Endothelial cell of umbilical vein (primary cell): ENCODE results near the gene RNPEP. TPM values are rescaled to one million over a fixed set of nuclear protein-coding genes. Genes with fewer than 3 reads are reported as not detected.

Experiments
- BruUV-seq: library from RNA; stranded (reverse); fragments of 400-500 nt; replicated peaks from 2 replicates; lab custom pipeline; 2021; lab: Mats Ljungman, UMichigan
- CTCF ChIA-PET: fragments of 300-600, 350-600 bp; sonication (Branson Sonifier 250); formaldehyde crosslinking; loops from one replicate; lab custom pipeline; 2021; ENCODE audit warnings: antibody characterized with exemption, inconsistent platforms; lab: Charles Lee
- POLR2A ChIA-PET: fragments of 300-600, 350-600 bp; sonication (Branson Sonifier 250); formaldehyde crosslinking; loops from one replicate; lab custom pipeline; 2021; ENCODE audit warnings: antibody characterized with exemption, inconsistent platforms; lab: Charles Lee
- DNase-seq: peaks from one replicate; pipeline ENCODE4 v3.0.0-alpha.2; 2011; ENCODE audit warnings: low read depth, low spot score
- FAIRE-seq: peaks from 2 replicates; lab custom pipeline; 2011; peaks lifted over from hg19 to GRCh38; lab: Jason Lieb, UNC
- H2AFZ ChIP-seq: 2 replicates; pipeline ENCODE4 v1.6.0; 2012; ENCODE audit warnings: low read depth, low read length, control low read depth, inconsistent platforms
- H3K27ac ChIP-seq: 2 replicates; pipeline ENCODE4 v1.5.1; 2011; ENCODE audit warnings: low read depth, mild to moderate bottlenecking, control low read depth, low read length, moderate library complexity; ENCODE audit not compliant: insufficient read depth
- H3K27me3 ChIP-seq, 2 experiments: 2 replicates each; pipeline versions ENCODE4 v1.6.0 to v1.6.1; 2011; ENCODE audit warnings: low read length in 2 of 2, mixed read lengths in 1 of 2; ENCODE audit not compliant: control insufficient read depth in 2 of 2, insufficient read depth in 2 of 2
- H3K36me3 ChIP-seq, 2 experiments: 2 replicates in 1 of 2; 3 replicates in 1 of 2; pipeline ENCODE4 v1.5.1; 2011; ENCODE audit warnings: low read length in 2 of 2, mild to moderate bottlenecking in 1 of 2, moderate library complexity in 1 of 2; ENCODE audit not compliant: control insufficient read depth in 2 of 2, insufficient read depth in 2 of 2; ENCODE audit errors: extremely low read depth in 1 of 2
- H3K4me1 ChIP-seq: 3 replicates; pipeline ENCODE4 v1.5.1; 2011; ENCODE audit warnings: mild to moderate bottlenecking, low read length; ENCODE audit not compliant: control insufficient read depth, insufficient read depth; ENCODE audit errors: extremely low read depth
- H3K4me2 ChIP-seq: 2 replicates; pipeline ENCODE4 v1.6.1; 2011; ENCODE audit warnings: low read length, control low read depth, mixed read lengths; ENCODE audit not compliant: insufficient read depth
- H3K4me3 ChIP-seq, 3 experiments: fragments of 200-600 bp in 1 of 3; sonication (generic), shearing (Covaris generic) in 1 of 3; replicated peaks in 1 of 3; 2 replicates each; pipeline ENCODE4 v1.5.1; 2011 to 2016; ENCODE audit warnings: control low read depth in 3 of 3, low read length in 3 of 3, mild to moderate bottlenecking in 2 of 3, inconsistent platforms in 1 of 3, low read depth in 1 of 3, moderate library complexity in 1 of 3; ENCODE audit not compliant: insufficient read depth in 1 of 3
- H3K79me2 ChIP-seq: 2 replicates; pipeline ENCODE4 v1.6.0; 2012; ENCODE audit warnings: low read length, inconsistent platforms; ENCODE audit not compliant: control insufficient read depth, insufficient read depth
- H3K9ac ChIP-seq: replicated peaks from 2 replicates; pipeline ENCODE3; 2011; ENCODE audit warnings: low read length, control low read depth; ENCODE audit not compliant: insufficient read depth; ENCODE audit errors: extremely low read depth
- H3K9me1 ChIP-seq: replicated peaks from 3 replicates; pipeline ENCODE4 v1.6.0; 2011; ENCODE audit warnings: mild to moderate bottlenecking, low read length; ENCODE audit not compliant: control insufficient read depth, insufficient read depth; ENCODE audit errors: extremely low read depth
- H3K9me3 ChIP-seq: replicated peaks from 2 replicates; pipeline ENCODE4 v1.5.1; 2012; ENCODE audit warnings: low read length, inconsistent platforms; ENCODE audit not compliant: control insufficient read depth, insufficient read depth
- H4K20me1 ChIP-seq: replicated peaks from 2 replicates; pipeline ENCODE3; 2011; ENCODE audit warnings: mild to moderate bottlenecking, low read length; ENCODE audit not compliant: control insufficient read depth, insufficient read depth; ENCODE audit errors: extremely low read depth
- EZH2 ChIP-seq: IDR thresholded peaks from 2 replicates; pipeline ENCODE4 v1.6.1; 2012; ENCODE audit warnings: borderline replicate concordance, low read depth, mild to moderate bottlenecking, moderate library complexity, low read length, inconsistent platforms; ENCODE audit not compliant: severe bottlenecking
- FOS ChIP-seq: IDR thresholded peaks from 2 replicates; pipeline ENCODE4 v1.6.1; 2011; ENCODE audit warnings: mild to moderate bottlenecking, low read length, moderate library complexity, borderline replicate concordance; ENCODE audit not compliant: insufficient read depth
- GATA2 ChIP-seq: IDR thresholded peaks from 2 replicates; pipeline ENCODE4 v1.7.0; 2011; ENCODE audit warnings: low read depth, mild to moderate bottlenecking, moderate library complexity, mixed read lengths, low read length; ENCODE audit not compliant: insufficient read length, insufficient read depth
- JUN ChIP-seq: IDR thresholded peaks from 2 replicates; pipeline ENCODE4 v1.6.1; 2011; ENCODE audit warnings: borderline replicate concordance, low read depth; ENCODE audit not compliant: insufficient read length, insufficient read depth
- MYC ChIP-seq: IDR thresholded peaks from one replicate; pipeline ENCODE4 v1.6.1; 2011; ENCODE audit warnings: mild to moderate bottlenecking, low read depth, low read length
- POLR2A ChIP-seq: IDR thresholded peaks from 2 replicates; pipeline ENCODE4 v1.6.1; 2012; ENCODE audit warnings: low read depth, mild to moderate bottlenecking, control low read depth, low read length
- POLR2AphosphoS5 ChIP-seq: IDR thresholded peaks from 2 replicates; pipeline ENCODE4 v1.6.1; 2012; ENCODE audit warnings: low read depth, mild to moderate bottlenecking, control low read depth, low read length, moderate library complexity; ENCODE audit not compliant: insufficient read depth
- dilution Hi-C: fragments of 300-500 bp; cut with MboI; formaldehyde crosslinking; loops from one replicate; pipeline ENCODE4 v1.15.0; 2019; ENCODE audit warnings: low sequenced_read_pairs; ENCODE audit not compliant: extremely low pct_ligation_motif_present
- intact Hi-C: fragments of 100-400 bp; cut with micrococcal nuclease; formaldehyde crosslinking; loops from one replicate; pipeline ENCODE4 v1.10.0; 2022
- polyA plus RNA-seq, 4 experiments: library from polyadenylated mRNA; depleted of rRNA in 3 of 4; stranded (reverse) in 3 of 4; unstranded in 1 of 4; fragments of >200 nt; gene quantifications; 2 replicates each; pipeline versions ENCODE4 v1.2.1 to v1.2.3, GENCODE V29; 2011 to 2012; ENCODE audit warnings: missing spikeins in 1 of 4
- total RNA-seq: library from RNA; stranded (reverse); gene quantifications from 2 replicates; pipeline ENCODE4 v1.2.3, GENCODE V29; 2021
- TF ChIP-seq, protein P1 (sequence below): IDR thresholded peaks from 2 replicates; pipeline ENCODE4 v1.6.1; 2011; ENCODE audit not compliant: insufficient read depth, insufficient read length
- TF ChIP-seq, protein P2 (sequence below), 2 donors: IDR thresholded peaks; 1 replicate in 1 of 2; 2 replicates in 1 of 2; pipeline ENCODE4 v1.5.1; 2011; ENCODE audit warnings: low read length in 2 of 2, mild to moderate bottlenecking in 2 of 2, moderate library complexity in 2 of 2, control low read depth in 1 of 2, inconsistent platforms in 1 of 2, low read depth in 1 of 2; ENCODE audit not compliant: insufficient read depth in 1 of 2; ENCODE audit errors: extremely low read depth in 1 of 2

The RNPEP gene
- total and polyA plus RNA-seq, 2 donors (not counting 3 experiments of a cell fraction or from before 2014, with no cell fraction given), result 56.1 to 73.5 TPM

DNA sequence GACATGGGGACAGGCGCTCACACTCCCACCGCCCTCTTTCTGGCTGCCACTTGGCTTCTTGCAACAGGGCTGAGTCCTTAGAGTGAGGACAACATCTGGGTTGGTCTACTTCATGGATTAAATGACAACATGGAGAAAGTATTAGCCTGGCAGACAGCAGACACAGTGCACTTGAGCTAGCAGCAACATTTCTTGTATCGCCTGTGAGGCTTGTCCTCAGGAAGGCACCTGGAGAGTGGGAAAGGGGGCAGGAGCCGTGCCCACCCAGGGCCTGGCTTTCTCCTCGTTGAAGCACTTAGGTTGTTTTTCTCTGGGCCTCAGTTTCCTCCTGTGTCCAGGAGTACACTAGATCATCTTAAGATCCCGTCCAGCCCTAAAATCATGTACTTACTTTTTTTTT is 31.6 kb downstream of the RNPEP start:
- no peak overlapping the region for H3K27ac ChIP-seq
- no peak for TF ChIP-seq JUN
- no peak for TF ChIP-seq GATA2
- TF ChIP-seq EZH2, result no peak
- TF ChIP-seq MYC, result no peak
- TF ChIP-seq POLR2AphosphoS5, result no peak
- TF ChIP-seq, protein P1, sequence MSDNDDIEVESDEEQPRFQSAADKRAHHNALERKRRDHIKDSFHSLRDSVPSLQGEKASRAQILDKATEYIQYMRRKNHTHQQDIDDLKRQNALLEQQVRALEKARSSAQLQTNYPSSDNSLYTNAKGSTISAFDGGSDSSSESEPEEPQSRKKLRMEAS, result no peak
- no peaks in the 10 kb centered on the region for H3K79me2 ChIP-seq
- H3K9me1 ChIP-seq, result no peaks in the 10 kb centered on the region
- peaks cover 0 to 8% of the 10 kb centered on the region in 2 experiments for H3K27me3 ChIP-seq
- intact Hi-C loops (no loop called here), dilution Hi-C loops (no loop called here)
- H3K4me3 ChIP-seq, result no peak overlapping the region
- CTCF ChIA-PET, result interaction anchor here (1.2 to 3.7 kb wide), 4 partner anchors 9 to 122 kb away, joined by 3 to 15 read pairs (median 5); no protein-coding TSS in a partner anchor
- FAIRE-seq, result no peak
- no peaks in the 10 kb centered on the region for H3K4me1 ChIP-seq
- no peaks in the 10 kb centered on the region for H4K20me1 ChIP-seq
- no peak overlapping the region for H3K4me2 ChIP-seq
- H3K9me3 ChIP-seq, result no peaks in the 10 kb centered on the region
- H2AFZ ChIP-seq, result no peak overlapping the region
- no peak for DNase-seq
- no peak overlapping the region for H3K9ac ChIP-seq
- BruUV-seq, result no TSS peak
- POLR2A ChIA-PET, result no interaction called here
- no peaks in the 10 kb centered on the region for H3K36me3 ChIP-seq

DNA sequence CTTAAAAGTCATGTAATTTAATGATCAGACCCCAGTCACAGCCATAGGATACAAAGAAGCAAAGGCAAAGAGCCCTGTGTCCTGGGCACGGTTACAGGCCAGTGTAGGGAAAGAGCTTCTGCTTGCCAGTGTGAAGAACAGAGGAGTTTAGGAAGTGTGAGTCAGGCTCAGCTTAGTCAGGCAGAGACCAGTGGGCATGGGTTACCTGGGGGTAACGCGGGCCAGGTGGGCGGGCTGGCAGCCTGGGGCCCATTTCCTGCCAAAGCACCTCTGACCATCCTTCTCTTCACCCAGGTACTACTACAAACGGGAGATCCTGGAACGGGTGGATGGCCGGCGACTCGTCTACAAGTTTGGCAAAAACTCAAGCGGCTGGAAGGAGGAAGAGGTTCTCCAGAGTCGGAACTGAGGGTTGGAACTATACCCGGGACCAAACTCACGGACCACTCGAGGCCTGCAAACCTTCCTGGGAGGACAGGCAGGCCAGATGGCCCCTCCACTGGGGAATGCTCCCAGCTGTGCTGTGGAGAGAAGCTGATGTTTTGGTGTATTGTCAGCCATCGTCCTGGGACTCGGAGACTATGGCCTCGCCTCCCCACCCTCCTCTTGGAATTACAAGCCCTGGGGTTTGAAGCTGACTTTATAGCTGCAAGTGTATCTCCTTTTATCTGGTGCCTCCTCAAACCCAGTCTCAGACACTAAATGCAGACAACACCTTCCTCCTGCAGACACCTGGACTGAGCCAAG is 32.6 kb downstream of the RNPEP start:
- intact Hi-C loops (no loop called here), dilution Hi-C loops (no loop called here)
- no peaks in the 10 kb centered on the region for H4K20me1 ChIP-seq
- no peaks in the 10 kb centered on the region for H3K36me3 ChIP-seq
- DNase-seq (no peak), FAIRE-seq (no peak)
- H3K4me3 ChIP-seq, result no peak overlapping the region
- CTCF ChIA-PET, result interaction anchor here (1.4 kb wide), 1 partner anchor 121 kb away, joined by 4 read pairs; no protein-coding TSS in a partner anchor
- no peaks in the 10 kb centered on the region for H3K9me3 ChIP-seq
- no peak overlapping the region for H3K27ac ChIP-seq
- TF ChIP-seq POLR2A (no peak), POLR2AphosphoS5 (no peak), JUN (no peak), EZH2 (no peak), GATA2 (no peak), FOS (no peak), MYC (no peak)
- TF ChIP-seq, protein P2, sequence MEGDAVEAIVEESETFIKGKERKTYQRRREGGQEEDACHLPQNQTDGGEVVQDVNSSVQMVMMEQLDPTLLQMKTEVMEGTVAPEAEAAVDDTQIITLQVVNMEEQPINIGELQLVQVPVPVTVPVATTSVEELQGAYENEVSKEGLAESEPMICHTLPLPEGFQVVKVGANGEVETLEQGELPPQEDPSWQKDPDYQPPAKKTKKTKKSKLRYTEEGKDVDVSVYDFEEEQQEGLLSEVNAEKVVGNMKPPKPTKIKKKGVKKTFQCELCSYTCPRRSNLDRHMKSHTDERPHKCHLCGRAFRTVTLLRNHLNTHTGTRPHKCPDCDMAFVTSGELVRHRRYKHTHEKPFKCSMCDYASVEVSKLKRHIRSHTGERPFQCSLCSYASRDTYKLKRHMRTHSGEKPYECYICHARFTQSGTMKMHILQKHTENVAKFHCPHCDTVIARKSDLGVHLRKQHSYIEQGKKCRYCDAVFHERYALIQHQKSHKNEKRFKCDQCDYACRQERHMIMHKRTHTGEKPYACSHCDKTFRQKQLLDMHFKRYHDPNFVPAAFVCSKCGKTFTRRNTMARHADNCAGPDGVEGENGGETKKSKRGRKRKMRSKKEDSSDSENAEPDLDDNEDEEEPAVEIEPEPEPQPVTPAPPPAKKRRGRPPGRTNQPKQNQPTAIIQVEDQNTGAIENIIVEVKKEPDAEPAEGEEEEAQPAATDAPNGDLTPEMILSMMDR (IDR thresholded peaks at IDR 0.05; ENCODE audit: extremely low read depth in 1 of 2, insufficient read depth in 1 of 2, low read depth in 1 of 2, low read length in 2 of 2), result no peak
- TF ChIP-seq, protein P1, result no peak
- H3K79me2 ChIP-seq, result no peaks in the 10 kb centered on the region
- H3K9ac ChIP-seq, result no peak overlapping the region
- H3K4me2 ChIP-seq, result no peak overlapping the region
- peaks cover 0 to 8% of the 10 kb centered on the region in 2 experiments for H3K27me3 ChIP-seq
- no peaks in the 10 kb centered on the region for H3K9me1 ChIP-seq
- POLR2A ChIA-PET, result no interaction called here
- no peaks in the 10 kb centered on the region for H3K4me1 ChIP-seq
- no TSS peak for BruUV-seq
- H2AFZ ChIP-seq, result no peak overlapping the region
